GM18520 (cell line): ENCODE results near the gene TTLL11.
"Not testable (repeated sequence)": the region's sequence is repeated elsewhere in the genome, so short reads cannot be mapped to it uniquely, and the experiment has no call there.

ENCODE experiments used
- ATAC-seq: cut with Tn5 transposase; IDR thresholded peaks from one replicate; pipeline ENCODE4 v1.9.1; 2021; ENCODE audit not compliant: unreplicated experiment

The TTLL11 gene

DNA sequence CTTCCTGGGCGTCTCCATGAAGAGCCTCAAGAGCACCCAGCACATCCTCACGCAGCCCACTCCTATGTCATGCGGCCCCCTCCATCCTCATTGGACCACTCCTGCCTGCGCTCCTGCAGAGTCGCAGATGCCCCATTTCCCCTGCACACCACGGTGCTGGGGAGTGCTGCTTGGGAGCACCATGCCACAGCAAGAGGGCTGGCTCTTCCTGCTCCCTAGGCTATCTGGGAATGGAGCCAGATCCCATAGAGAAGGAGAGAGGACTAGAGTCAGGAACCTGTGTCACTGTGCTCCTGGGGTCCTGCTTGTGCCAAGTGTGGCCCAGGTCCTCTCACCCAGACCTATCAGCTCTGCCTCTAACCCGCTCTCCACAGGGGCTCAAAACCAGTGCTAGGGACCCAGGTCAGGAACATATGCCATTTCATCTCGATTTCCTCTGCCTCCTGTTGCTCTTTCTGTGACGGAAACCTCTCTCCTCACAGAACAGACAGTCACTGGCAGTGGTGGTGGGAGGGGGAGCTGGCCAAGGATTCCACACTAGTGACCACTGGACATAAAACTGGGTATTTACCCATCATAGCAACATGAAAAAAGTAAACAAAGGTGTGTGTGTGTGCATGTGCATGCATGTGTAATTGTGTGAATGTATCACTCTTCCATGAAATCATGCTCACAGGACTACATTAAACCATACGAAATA lies 178.4 kb downstream of the TTLL11 start:
- ATAC-seq: no peak

DNA sequence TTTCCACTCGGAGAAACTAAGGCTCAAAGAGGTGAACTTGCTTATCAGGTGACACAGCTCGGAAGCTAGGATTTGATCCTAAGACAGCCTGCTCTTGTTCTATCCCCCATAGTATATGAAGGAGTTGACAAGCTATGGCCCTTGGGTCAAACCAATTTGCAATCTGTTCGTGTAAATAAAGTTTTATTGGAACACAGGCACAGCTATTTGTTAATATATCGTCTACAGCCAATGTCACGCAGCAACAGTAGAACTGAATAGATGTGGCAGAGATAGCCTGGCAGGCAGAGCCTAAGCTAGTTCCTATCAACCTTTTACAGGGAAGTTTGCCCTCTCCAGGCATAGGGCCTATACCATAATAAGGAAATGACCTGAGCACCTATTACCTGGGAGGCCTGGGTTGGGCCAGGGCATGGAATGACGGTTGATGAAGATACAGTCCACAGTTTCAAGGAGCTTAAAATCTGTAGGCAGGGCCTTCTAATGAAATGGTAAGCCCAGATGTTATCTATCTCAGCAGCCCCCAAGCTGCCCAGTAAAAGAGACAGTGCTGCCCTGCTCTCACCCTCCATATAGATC lies 179.0 kb downstream of the TTLL11 start:
- ATAC-seq: no peak

DNA sequence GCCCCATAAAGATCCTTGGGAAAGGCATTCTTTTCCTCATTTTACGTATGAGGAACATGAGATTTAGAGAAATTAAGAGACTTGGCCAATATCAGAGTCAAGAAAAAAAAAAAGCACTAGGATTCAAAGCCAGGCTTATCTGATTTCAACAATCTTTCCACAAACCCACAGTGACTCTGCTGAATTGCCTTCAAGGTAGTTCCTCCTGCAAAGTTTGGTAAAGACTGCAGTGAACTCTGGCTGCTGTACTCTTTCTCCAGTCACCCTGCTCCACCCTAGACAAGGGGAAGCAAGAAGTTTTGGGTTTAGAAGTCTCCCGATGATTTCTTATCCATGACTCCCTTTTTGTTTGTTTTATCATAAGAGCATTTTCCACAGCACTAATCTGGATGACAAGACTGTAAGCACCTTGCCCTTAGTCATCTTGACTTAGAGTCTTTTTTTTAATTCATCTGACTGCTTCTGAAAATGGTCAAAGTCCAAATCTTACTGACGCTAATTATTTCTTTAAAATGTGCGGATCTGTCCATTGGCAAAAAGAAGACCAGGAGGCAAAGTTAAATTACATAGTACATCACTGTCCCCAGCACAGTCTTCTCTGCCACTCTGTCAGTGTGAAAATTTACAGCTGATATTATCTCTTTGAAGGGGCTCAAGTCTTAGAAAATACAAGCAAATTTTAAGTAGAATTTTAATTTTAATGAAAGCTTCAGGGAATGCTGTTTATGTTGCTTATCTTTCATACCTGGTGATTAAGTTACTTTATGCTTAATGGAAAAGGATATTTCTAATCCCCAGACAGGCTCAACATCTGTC lies 180.1 kb downstream of the TTLL11 start:
- no peak for ATAC-seq

DNA sequence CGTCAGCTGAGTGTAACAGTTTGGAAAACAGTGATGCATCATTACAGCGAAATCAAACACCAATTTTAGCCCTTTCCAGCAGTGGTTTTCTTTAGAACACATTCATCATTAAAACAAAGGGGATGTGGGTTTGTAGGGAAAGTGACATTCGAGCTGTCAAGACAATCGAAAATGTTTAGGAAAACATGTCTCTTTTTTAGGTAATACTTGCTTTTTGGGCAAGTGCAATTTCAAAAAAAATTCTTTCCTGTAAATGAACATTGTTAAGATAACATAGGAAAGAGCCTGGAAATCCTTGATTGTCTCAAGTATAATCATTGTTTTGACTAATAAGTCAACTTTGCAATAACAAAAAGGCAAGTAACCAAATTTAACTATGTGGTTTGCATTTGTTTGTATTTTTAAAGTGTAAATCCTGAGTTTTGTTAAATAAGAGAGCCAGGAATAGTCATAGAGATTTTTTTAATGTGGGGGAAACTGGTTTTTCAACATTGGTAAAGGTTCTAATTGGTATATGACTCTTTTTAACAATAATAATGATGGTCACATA lies 182.5 kb downstream of the TTLL11 start:
- ATAC-seq: no peak

DNA sequence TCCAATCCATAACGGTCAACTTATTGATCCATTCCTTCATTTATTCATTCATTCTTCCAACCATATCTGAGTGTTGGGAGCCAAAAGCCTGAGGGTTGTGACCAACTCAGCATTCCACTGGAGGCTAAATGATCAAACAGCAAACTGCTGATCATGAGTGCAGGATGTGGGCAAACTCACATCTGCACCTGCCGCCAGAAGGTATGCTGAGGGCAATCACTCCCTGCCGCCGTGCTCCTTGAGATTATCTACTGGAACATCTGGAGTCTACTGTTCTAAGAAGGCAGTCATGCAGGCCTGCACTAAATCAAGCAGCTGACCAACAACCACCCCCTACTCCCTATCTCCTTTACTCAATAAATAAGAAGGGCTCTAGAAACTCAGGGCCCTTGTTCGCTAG lies 184.0 kb downstream of the TTLL11 start:
- ATAC-seq: no peak

DNA sequence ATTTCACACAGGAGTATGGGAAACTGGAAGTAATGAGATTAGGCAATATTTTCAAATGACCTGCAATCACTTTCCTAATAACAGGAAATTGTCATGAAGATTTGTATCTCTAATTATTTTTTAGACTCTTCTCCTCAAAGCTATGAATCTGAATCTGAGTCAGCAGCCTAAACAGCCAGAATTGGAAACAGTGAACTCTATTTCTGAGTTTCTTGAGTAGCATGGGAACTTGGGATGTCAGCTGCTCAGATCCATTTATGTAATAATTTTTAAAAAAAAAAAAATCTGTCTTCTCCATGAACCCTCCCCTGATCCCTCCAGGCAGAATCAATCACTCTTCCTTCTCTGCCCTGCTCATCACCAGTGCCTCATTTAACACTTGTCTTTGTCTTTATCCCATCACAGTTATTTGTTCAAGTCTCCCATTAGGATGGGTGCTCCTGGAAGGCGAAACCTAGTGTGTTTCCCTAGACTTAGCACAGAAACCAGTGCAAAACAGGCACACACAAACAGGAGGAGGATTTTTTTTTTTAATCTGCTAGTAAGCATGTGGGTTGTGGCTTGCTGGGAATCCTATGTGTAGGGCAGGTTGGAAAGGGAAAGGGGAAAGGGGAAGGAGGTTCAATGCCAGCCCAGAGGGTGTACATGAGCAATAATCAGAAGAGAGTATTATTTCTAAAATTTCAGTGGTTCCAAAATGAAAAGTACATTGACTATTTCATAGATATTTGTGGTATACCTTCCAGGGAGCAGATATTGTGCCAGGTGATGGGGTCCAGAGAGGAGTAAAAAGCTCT lies 186.8 kb downstream of the TTLL11 start:
- ATAC-seq: no peak

DNA sequence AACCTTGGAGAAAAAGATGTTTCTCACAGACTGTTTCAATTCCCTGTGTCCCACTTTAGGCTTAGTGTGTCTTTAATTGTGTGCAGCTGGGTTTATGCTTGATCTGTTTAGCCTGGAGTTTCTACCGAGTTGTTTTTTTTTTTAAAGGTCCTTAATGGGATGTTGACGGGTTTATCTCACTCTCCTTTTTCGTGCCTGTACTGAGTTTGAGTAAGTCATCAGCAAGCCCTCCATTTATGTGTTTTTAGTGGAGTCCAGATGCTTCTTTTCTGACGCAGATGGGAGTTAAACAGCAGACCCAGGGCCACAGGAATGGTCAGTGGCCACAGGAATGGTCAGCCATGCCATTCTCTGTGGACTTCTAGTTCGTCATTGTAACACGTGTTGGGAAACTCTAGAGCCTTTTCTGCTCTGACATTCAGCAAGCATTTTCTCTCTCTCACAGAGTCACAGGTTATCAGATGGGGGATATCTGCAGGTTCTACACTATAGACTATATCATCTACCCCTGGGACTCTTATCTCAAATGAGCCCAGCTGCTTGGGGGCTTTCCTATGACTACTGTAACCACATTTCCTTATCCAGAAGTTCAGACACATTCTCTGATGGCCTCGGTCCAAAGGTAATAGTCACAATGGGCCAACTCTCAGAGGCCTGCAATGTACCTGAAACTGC lies 190.5 kb downstream of the TTLL11 start:
- no peak for ATAC-seq

DNA sequence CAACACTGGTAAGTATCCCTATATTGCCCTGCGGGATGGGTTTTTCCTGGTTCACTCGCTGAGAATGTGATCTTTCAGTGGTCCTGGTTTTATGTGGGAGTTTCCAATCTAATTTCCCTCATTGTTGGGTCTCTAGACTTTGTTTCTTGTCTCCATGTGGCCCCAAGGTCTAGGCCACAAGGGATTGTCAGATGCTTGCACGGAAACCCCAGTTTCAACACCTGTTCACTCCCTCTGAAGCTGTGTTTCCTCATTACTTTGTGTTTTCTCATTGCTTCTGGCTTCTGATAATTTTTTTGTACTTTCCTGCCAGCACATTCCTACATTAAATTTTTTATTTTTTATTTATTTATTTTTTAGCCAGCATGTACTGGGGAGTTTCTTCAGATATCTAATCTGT lies 191.5 kb downstream of the TTLL11 start:
- no peak for ATAC-seq

DNA sequence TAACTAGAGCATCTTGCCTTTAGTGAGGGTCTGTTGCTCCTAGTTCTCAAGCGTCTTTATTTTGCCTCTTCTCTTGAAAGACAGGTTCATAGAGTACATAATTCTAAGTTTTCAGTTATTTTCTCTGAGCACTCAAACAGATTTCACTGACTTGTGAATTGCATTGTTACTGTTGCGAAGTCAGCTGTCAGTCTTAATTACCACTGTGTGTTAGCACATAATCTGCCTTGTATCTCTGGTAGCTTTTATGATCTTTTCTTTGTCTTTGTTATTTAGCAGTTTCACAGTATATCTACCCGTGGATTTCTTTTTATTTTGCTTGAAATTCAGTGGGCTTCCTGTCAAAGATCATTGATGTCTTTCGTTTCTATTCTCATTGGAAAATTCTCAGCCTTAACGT lies 192.9 kb downstream of the TTLL11 start:
- no peak for ATAC-seq

DNA sequence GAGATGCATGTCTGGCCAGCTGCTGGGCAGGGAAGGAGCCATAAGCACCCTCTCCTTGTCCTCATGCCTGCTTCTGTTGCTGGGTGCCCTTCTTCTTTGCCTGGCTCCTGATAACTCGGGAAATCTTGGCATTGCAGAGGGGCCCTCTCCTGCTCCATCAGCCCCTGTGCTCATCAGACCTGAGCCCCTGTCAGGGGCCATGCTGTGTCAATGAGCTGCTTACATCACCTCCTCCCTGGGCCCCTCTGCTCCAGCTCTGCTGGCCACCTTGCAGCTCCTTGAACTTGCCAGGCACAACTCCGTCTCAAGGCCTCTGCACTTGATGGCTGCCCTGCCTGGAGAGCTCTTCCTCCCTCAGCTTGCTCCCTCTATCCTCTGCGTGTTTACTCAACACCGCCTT lies 194.3 kb downstream of the TTLL11 start:
- no peak for ATAC-seq

DNA sequence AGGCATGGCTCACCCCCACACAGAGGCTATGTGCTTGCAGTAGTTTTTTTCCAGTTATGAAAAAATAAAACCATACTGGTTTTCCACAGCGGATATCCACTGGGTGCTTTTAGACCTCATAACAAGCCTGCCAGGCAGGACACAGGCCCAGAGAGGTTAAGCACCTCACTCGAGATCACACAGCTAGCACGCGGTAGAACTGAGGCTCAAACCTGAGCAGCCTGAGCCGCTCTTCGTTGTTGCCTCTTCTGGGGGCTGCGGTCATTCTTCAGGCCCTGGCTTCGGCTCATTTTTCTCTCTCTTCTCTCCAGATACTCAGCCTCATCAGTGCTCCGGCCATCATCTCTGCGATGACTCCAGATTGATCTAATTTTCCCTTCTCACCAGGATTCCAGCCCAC lies 196.0 kb downstream of the TTLL11 start:
- no peak for ATAC-seq

DNA sequence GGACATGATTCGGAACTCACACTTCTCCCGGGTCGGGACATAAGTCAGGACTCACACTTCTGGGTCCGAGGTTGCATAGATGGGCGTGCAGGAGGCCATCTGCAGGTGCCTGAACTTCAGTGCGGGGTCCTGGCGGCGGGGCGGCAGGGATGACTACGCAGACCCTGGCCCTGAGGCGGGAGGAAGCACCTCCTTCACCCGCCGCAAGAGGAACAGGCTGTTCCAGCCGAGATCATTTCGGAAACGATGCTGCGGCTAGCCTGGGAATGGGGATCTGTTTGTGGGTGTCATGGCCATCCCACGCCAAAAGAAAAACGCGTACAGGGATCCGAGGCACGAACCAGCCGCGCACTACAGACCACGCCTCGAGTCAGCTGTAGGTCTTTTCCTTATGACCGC lies 196.6 kb downstream of the TTLL11 start:
- no peak for ATAC-seq

DNA sequence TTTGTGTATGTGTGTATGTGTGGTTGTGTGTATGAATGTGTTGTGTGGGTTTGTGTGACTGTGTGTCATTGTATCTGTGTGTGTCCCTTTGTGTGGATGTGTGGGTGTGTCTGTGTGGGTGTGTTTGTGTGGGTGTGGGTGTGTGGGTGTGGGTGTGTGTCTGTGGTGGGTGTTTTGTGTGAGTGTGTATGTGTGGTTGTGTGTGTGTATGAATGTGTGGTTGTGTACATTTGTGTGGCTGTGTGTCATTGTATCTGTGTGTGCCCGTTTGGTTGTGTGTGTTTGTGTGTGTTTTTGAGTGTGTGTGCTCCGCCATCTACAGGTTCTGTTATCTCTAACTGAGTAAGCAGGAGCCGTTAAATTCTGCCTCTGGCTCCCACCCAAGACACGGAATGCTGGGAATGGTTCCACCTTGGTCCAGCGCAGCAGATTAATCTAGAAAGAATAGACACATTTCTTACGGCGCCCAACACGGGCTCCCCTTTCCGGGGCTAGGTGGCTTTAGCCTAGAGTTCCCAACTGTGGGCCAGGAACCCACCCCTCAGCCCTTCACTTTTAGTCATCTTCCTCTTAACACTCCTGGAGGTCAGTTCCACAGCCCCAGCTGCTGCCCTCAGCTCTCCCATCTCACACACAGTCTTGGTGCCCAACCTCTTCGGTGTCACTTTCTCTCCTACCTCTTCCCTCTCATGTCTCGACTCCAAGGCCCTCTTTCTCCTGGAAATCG lies 197.1 kb downstream of the TTLL11 start:
- ATAC-seq: no peak

DNA sequence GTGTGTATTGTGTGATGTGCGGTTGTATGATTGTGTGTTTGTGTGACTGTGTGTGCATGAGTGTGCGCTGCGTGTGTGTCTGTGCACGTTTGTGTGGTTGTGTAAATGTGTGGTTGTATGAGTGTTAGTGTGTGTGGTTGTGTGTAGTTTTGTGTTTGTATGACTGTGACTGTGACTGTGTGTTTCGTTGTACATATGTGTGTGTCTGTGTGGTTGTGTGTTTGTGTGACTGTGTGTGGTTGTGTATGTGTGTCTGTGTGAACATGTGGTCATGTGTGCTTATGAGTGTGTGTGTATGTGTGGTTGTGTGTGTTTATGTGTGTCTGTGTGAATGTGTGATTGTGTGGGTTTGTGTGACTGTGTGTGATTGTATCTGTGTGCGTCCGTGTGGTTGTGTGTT lies 197.8 kb downstream of the TTLL11 start:
- no peak for ATAC-seq

DNA sequence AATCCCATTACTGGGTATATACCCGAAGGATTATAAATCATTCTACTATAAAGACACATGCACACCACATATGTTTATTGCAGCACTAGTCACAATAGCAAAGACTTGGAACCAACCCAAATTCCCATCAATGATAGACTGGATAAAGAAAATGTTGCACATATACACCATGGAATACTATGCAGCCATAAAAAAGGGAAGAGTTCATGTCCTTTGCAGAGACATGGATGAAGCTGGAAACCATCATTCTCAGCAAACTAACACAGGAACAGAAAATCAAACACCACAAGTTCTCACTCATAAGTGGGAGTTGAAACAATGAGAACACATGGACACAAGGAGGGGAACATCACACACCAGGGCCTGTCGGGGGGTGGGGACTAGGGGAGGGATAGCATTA lies 198.7 kb downstream of the TTLL11 start:
- ATAC-seq: not testable (repeated sequence)

DNA sequence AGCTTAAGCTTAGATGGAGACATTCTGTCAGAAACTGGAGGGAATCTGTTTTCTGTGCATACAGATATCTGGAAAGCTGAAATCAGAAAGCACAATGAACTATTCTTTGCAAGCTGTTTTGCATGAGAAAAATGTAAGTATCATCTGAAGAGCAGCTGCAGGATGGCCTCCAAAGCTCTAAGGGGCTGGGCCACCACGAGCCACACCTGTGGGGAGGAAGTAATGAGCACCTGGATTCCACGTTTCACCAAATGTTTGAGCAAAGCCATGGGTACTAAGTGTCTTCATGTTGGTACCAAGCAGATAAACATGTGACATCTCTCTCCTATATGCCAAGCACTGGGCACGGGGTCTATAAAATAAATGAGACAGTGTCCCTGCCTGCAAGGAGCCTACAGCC lies 199.3 kb downstream of the TTLL11 start:
- no peak for ATAC-seq

DNA sequence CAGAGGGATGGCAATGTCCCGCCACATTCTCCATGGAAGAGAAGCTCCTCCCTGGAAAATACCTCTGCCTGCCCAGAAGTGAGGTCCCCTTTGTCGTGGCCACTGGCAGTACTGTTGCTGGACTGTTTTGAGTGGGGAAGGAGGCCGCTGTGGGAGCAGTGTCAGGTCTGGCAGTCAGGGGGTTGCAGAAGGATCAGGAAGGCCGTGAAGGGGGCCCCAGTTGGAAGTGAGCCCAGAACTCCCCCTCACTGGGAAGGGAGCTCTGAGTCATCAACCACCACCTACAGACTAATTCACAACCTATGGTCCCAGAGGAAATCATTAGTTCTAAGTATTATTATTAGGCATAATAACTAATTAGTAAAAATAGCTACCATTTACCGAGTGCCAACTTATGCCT lies 200.4 kb downstream of the TTLL11 start:
- no peak for ATAC-seq

DNA sequence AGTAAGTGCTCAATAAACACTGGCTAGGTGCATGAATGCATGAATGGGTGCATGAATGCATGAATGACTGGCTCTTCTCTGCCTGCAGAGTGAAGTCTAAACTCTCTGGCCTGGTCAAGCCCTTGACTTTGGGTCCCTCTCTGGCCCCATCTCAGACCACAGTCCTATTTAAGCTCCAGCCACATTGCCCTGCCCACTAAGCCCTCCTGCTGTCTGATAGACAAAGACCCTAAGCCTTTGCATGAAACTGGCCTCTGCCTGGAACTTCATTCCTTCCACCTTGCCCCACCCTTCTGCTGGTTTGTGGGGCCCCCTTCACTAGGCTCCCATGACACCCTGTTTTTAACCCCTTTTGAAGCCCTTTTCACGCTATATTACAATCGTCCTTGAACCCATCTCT lies 202.4 kb downstream of the TTLL11 start:
- ATAC-seq: no peak

DNA sequence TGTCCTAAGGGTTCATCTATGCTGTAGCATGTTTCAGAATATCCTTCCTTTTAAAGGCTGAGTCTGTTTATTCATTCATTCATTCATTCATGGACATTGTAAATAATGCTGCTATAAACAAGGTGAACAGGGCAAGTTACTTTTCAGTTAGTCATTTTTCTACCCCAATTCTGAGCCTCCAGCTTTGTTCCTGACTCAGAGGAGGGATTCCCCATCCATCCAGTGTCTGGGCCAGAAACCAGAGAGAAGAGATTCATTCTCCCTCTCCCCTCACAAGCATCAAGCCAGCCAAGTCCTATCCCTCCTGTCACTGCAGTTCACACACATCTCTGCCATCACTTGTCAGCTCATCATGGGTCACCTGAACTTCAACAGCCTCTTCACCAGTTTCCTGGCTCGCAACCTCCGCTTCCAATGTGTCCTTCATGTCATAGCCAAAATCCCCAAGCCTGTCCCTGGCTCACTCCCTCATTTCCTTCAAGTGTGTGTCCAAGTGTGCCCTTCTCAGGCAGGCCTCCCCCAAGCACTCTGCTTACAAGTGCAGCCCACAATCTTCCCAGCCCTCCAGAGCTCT lies 203.0 kb downstream of the TTLL11 start:
- ATAC-seq: no peak

DNA sequence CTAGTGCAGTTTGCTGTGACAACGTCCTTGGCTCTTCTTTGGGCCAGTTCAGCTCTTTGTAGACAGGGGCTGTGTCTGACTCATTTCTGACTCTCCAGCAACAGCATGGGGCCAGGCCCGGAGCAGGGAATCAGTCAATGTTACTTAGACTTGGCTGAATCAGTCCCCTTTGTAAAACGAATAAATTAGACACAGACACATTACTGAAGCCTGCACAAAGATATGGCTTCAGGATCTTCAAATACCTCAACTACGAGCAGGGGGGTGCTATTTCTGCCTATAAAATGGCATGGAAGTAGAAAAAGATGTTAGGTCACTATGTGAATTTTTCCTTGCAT lies 204.7 kb downstream of the TTLL11 start:
- ATAC-seq: no peak
